Right cardiac atrium (tissue), 5 donors: ENCODE results near the gene DENND4B. TPM values are rescaled to one million over a fixed set of nuclear protein-coding genes. Genes with fewer than 3 reads are reported as not detected.
"Not testable (repeated sequence)": the region's sequence is repeated elsewhere in the genome, so short reads cannot be mapped to it uniquely, and the experiment has no call there.

Source experiments
- ATAC-seq, 2 donors: fragments of 200-7000 bp; cut with Tn5 transposase; one replicate each; pipeline versions ENCODE4 v1.8.0 to v1.9.1; 2020; ENCODE audit warnings: moderate library complexity in 2 of 2, mild to moderate bottlenecking in 1 of 2
- DNase-seq, 3 donors: peaks; one replicate each; pipeline ENCODE4 v3.0.0-alpha.2; 2020
- H3K27ac ChIP-seq: one replicate; pipeline ENCODE4 v1.5.1; 2013; ENCODE audit warnings: mild to moderate bottlenecking, low read length, control low read depth, moderate library complexity
- H3K27me3 ChIP-seq: one replicate; pipeline ENCODE4 v1.6.1; 2013; ENCODE audit not compliant: control insufficient read depth, insufficient read depth
- H3K4me1 ChIP-seq: one replicate; pipeline ENCODE4 v1.6.1; 2013; ENCODE audit warnings: low read length; ENCODE audit not compliant: control insufficient read depth, insufficient read depth
- H3K4me3 ChIP-seq: one replicate; pipeline ENCODE4 v1.5.1; 2013; ENCODE audit warnings: low read length, control low read depth
- H3K9me3 ChIP-seq: one replicate; pipeline ENCODE4 v1.6.1; 2013; ENCODE audit warnings: low read length; ENCODE audit not compliant: control insufficient read depth
- WGBS: extraction: QIAGEN DNeasy Blood & Tissue Kit; methylation state at CpG from one replicate; pipeline ENCODE4 v1.1.7; 2013; 5-methylcytosine and 5-hydroxymethylcytosine counted together
- intact Hi-C, 4 donors: fragments of 100-400 bp; cut with DNase I; formaldehyde crosslinking; loops; one replicate each; pipeline versions ENCODE4 v1.11.0 to v1.14.0; 2022 to 2023
- polyA plus RNA-seq: library from polyadenylated mRNA; stranded (reverse); fragments of 200-250 nt; gene quantifications from one replicate; pipeline ENCODE4 v1.2.3, GENCODE V29; 2013
- total RNA-seq, 4 donors: library from RNA; stranded (reverse); fragmentation: NEBNext Ultra II Directional; extraction: Animal tissue kit (Norgen Biotek cat#: 25700); gene quantifications; one replicate each; pipeline ENCODE4 v1.2.1, GENCODE V29; 2021
- donor health status: healthy with polysubstance abuse.
- donor health status: DM: no; HTN: yes; CAD: no.
- donor health status: DM: no; HTN: no; CAD: no.
- donor health status: DM: no; HTN: yes; CAD: no; lungs with severe emphysema.
- donor health status: DM: yes; HTN: yes; CAD: no.

Gene DENND4B
- total and polyA plus RNA-seq, 5 donors, result 32.0 to 48.7 (median 41.5) TPM

DNA sequence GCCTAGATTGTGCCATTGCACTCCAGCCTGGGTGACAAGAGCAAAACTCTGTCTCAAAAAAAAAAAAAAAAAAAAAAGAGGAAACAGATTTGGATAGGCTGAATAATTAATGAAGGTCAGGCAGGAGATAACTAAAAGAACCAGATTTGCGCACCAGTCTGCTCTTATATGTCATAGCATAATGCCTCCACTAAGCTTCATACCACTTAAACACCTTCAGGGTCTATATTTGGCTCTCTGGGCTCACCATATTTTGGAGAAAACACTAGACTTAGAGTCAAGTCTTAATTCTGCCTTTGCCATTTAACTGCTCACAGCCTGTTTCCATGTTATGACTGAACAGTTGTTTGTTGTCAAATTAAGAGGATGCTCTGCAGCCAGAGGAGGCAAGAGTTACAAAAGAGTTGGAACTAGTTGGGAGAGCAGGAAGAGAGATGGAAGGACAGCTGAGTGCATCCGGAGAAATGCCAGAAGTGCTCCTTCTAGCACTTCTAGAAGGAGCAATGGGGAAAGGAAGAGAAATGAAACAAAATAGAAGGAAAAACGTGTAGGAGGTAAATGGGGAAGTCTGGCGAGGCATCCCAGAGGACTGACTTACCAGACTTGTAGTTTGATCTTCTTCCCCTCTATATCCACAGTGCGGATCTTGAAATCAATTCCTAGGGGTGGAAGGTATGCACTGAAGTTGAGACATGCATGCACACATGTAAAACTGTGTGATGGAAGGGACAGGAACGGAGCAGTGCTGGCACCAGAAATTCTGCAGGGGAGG lies 37.8 kb upstream of the DENND4B start:
- WGBS, result 49% methylated on average over 6 of the region's 6 CpGs
- H3K27ac ChIP-seq, result peak overlapping the region; percentile 9
- no peak for ATAC-seq
- H3K9me3 ChIP-seq, result no peaks in the 10 kb centered on the region
- no peak for DNase-seq
- intact Hi-C loops, result loop anchor here in 3 of 4 donors (10.0 kb wide), 2 partner anchors 190 to 310 kb away; partner anchors contain the start of genes ILF2 (in 2 of the 3) and NPR1 (in 2 of the 3)
- no peak overlapping the region for H3K4me3 ChIP-seq
- no peaks in the 10 kb centered on the region for H3K27me3 ChIP-seq
- H3K4me1 ChIP-seq, result peaks cover 3% of the 10 kb centered on the region

DNA sequence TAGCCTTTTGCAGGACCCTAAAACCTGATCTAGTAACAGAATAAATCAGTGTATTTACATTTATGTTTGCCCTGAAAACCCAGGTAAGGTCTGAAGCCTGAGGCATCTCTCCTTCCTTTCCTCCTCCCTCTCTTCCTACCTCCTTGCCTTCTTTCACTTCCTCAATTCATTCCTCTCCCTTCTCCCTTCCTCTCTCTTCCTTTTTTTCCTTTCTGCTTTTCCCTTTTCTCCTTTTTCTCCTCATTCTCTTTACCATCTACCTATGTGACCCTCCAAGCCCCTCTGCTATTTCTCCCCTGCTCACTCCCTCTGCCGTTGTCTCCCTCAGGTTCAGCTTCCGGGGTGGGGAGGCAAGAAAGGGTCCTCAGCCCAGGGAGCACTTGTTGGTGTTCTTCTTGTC lies 35.2 kb upstream of the DENND4B start:
- H3K4me1 ChIP-seq, H3K27me3 ChIP-seq, ATAC-seq, H3K4me3 ChIP-seq, DNase-seq, H3K27ac ChIP-seq, H3K9me3 ChIP-seq: not testable (repeated sequence)
- intact Hi-C loops, result loop anchor here in 3 of 4 donors (10.0 kb wide), 2 partner anchors 187 to 307 kb away; partner anchors contain the start of genes ILF2 (in 2 of the 3) and NPR1 (in 2 of the 3)
- 78% methylated on average over 2 of the region's 2 CpGs for WGBS

DNA sequence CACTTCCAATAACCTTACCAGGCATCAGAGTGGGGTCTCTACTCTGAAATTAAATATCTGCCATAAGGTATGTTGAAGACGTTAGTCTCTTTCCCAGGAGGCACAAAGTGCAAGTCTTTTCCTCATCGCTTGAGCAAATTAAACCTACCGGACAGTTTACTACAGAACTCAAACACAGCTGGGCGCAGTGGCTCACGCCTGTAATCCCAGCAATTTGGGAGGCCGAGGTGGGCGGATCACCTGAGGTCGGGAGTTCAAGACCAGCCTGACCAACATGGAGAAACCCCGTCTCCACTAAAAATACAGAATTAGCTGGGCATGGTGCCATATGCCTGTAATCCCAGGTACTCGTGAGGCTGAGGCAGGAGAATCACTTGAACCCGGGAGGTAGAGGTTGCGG lies 32.6 kb upstream of the DENND4B start:
- intact Hi-C loops, H3K27ac ChIP-seq, H3K9me3 ChIP-seq, ATAC-seq, H3K27me3 ChIP-seq, H3K4me3 ChIP-seq, H3K4me1 ChIP-seq, DNase-seq: not testable (repeated sequence)
- WGBS, result 92% methylated on average over 12 of the region's 12 CpGs

GRCh38 chr1:153978274-153978909 lies 31.9 kb upstream of the DENND4B start:
- Histone ChIP-seq H3K27ac (no peak overlapping the region), H3K4me3 (peak overlapping the region; percentile 93), H3K27me3 (no peaks in the 10 kb centered on the region), H3K9me3 (no peaks in the 10 kb centered on the region), H3K4me1 (no peaks in the 10 kb centered on the region)
- ATAC-seq, result no peak
- WGBS, result 70% methylated on average over 9 of the region's 9 CpGs
- DNase-seq, result no peak
- intact Hi-C loops, result no loop called here

- WGBS, result under 1% methylated on average over 75 of the region's 75 CpGs
- Histone ChIP-seq H3K27me3 (no peaks in the 10 kb centered on the region), H3K27ac (peak within 1 kb of the TSS; percentile 92), H3K4me3 (peak within 1 kb of the TSS; percentile 93), H3K4me1 (no peaks in the 10 kb centered on the region), H3K9me3 (no peaks in the 10 kb centered on the region)
- intact Hi-C loops, result no loop called here
- ATAC-seq (peak; percentile 94 to 96), DNase-seq (peak; percentile 89 to 96 (median 93))
Measured at GRCh38 chr1:153977250-153978240, 31.0 kb upstream of the DENND4B start, which contains the start of gene JTB. TSS of gene JTB (minus strand) at chr1:153977674. CDS start at chr1:153977252, 422 bp downstream.

GRCh38 chr1:153976819-153977249 lies 30.3 kb upstream of the DENND4B start:
- WGBS, result under 1% methylated on average over 16 of the region's 16 CpGs
- Histone ChIP-seq H3K4me3 (peak overlapping the region; percentile 93), H3K9me3 (no peaks in the 10 kb centered on the region), H3K27ac (peak overlapping the region; percentile 91), H3K27me3 (no peaks in the 10 kb centered on the region), H3K4me1 (no peaks in the 10 kb centered on the region)
- no peak for ATAC-seq
- intact Hi-C loops, result no loop called here
- DNase-seq, result no peak

- DNase-seq (no peak), ATAC-seq (no peak)
- Histone ChIP-seq H3K27ac (no peak overlapping the region), H3K4me3 (no peak overlapping the region), H3K9me3 (no peaks in the 10 kb centered on the region), H3K27me3 (no peaks in the 10 kb centered on the region), H3K4me1 (peaks cover under 1% of the 10 kb centered on the region)
- WGBS, result 75% methylated on average over 7 of the region's 7 CpGs
- intact Hi-C loops, result no loop called here
Measured at GRCh38 chr1:153973525-153973924, 27.0 kb upstream of the DENND4B start.

DNA sequence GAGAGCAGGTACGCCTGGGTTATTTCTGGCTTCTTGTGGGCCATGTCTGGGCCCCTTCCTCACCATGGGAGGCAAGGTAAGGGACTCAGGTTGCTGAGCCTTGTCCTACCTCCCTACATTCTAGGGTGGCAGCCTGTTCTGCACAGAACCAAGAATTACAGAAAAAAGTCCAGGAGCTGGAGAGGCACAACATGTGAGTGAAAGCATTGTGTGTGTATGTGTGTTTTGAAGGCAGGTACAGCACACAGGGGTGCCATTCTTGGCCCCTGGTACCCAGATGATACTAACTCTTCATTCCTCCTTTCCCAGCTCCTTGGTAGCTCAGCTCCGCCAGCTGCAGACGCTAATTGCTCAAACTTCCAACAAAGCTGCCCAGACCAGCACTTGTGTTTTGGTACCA lies 26.6 kb upstream of the DENND4B start:
- ATAC-seq, result no peak
- H3K4me1 ChIP-seq, result peaks cover 5% of the 10 kb centered on the region
- 91% methylated on average over 3 of the region's 3 CpGs for WGBS
- no peak overlapping the region for H3K27ac ChIP-seq
- no peak overlapping the region for H3K4me3 ChIP-seq
- intact Hi-C loops, result no loop called here
- DNase-seq, result no peak
- no peaks in the 10 kb centered on the region for H3K9me3 ChIP-seq
- no peaks in the 10 kb centered on the region for H3K27me3 ChIP-seq

DNA sequence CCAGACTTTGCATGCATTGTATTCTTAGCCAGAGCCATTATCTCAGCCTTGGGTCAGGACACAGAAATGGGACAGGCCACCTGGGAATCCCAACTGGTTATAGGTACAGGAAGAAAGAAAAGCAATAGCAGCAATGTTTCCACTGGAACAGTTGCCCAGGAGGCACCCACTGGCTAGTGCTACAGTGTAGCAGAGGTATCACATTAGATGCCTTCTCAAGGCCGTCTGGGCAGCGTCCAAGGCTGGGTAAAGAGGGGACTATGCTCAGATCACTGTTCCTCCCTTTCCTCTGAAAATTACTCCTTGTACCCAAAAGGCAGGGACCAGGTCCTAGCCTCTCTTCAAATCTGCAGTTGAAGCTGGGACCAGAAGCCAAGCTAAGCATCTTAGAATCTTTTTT lies 23.8 kb upstream of the DENND4B start:
- Histone ChIP-seq H3K9me3 (no peaks in the 10 kb centered on the region), H3K27me3 (no peaks in the 10 kb centered on the region), H3K4me1 (peaks cover 6% of the 10 kb centered on the region), H3K4me3 (no peak overlapping the region), H3K27ac (no peak overlapping the region)
- 91% methylated on average over 2 of the region's 2 CpGs for WGBS
- intact Hi-C loops, result no loop called here
- DNase-seq, result no peak
- no peak for ATAC-seq

DNA sequence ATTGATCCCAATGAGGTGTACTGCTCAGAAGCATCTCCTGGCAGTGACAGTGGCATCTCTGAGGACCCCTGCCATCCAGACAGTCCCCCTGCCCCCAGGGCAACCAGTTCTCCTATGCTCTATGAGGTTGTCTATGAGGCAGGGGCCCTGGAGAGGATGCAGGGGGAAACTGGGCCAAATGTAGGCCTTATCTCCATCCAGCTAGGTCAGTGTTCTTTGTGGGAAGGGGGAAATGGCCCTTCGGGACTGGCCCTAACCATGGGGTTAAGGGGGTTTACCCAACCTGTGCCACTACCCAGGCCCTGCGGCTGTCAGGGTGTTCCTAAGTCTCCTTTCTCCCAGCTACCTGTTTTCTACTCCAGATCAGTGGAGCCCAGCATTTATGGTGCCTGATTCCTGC lies 22.5 kb upstream of the DENND4B start:
- no peak for DNase-seq
- no peak for ATAC-seq
- Histone ChIP-seq H3K4me3 (no peak overlapping the region), H3K27ac (no peak overlapping the region), H3K27me3 (no peaks in the 10 kb centered on the region), H3K9me3 (no peaks in the 10 kb centered on the region), H3K4me1 (peaks cover 6% of the 10 kb centered on the region)
- intact Hi-C loops, result no loop called here
- WGBS, result 91% methylated on average over 2 of the region's 2 CpGs
